Measurements from ENCODE around the gene UTS2R. TPM values are rescaled to one million over a fixed set of nuclear protein-coding genes. Genes with fewer than 3 reads are reported as not detected.

The UTS2R gene
- total and polyA plus RNA-seq, 12 donors = not detected

DNA sequence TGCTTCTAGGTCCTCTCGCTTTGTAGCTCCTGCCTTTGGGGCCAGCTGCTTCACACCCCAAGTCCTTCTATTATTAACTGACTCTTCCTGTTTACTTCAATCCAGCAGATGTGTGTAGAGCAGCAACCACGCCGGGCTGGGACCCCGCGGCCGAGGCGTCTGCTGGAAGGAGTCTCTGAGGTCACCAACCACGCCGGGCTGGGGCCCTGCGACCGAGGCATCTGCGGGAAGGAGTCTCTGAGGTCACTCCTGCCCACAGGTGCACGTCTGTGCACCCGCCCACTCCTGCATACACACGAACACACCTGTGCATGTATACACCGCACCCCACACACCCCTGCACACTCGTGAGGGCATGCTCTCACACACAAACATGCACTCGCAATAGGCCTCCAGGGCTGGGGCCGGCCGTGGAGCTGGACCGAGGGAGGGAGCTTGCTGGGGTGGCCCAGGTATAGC, 20.3 kb upstream of the UTS2R start:
- no peak overlapping the region for H3K4me3 ChIP-seq
- H3K36me3 ChIP-seq (replicated peaks in 1 of 2) = no peaks in the 10 kb centered on the region
- no peaks in the 10 kb centered on the region for H3K4me1 ChIP-seq (replicated peaks in 1 of 2)
- no peak overlapping the region for H3K27ac ChIP-seq
- 60 to 92% (median 64%) methylated on average over 7 to 21 of the region's 21 CpGs for WGBS, 4 donors
- TF ChIP-seq POLR2A (IDR thresholded peaks at IDR 0.05) = no peak
- TF ChIP-seq, protein P1, sequence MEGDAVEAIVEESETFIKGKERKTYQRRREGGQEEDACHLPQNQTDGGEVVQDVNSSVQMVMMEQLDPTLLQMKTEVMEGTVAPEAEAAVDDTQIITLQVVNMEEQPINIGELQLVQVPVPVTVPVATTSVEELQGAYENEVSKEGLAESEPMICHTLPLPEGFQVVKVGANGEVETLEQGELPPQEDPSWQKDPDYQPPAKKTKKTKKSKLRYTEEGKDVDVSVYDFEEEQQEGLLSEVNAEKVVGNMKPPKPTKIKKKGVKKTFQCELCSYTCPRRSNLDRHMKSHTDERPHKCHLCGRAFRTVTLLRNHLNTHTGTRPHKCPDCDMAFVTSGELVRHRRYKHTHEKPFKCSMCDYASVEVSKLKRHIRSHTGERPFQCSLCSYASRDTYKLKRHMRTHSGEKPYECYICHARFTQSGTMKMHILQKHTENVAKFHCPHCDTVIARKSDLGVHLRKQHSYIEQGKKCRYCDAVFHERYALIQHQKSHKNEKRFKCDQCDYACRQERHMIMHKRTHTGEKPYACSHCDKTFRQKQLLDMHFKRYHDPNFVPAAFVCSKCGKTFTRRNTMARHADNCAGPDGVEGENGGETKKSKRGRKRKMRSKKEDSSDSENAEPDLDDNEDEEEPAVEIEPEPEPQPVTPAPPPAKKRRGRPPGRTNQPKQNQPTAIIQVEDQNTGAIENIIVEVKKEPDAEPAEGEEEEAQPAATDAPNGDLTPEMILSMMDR (IDR thresholded peaks at IDR 0.05) = no peak
- H3K27me3 ChIP-seq = no peaks in the 10 kb centered on the region
- no peaks in the 10 kb centered on the region for H3K9me3 ChIP-seq (replicated peaks in 1 of 3)
- intact Hi-C loops (cut with DNase I) = loop anchor here (1.0 to 5.0 kb wide), 3 partner anchors 61 to 426 kb away; no protein-coding TSS in a partner anchor
- DNase-seq = no peak

DNA sequence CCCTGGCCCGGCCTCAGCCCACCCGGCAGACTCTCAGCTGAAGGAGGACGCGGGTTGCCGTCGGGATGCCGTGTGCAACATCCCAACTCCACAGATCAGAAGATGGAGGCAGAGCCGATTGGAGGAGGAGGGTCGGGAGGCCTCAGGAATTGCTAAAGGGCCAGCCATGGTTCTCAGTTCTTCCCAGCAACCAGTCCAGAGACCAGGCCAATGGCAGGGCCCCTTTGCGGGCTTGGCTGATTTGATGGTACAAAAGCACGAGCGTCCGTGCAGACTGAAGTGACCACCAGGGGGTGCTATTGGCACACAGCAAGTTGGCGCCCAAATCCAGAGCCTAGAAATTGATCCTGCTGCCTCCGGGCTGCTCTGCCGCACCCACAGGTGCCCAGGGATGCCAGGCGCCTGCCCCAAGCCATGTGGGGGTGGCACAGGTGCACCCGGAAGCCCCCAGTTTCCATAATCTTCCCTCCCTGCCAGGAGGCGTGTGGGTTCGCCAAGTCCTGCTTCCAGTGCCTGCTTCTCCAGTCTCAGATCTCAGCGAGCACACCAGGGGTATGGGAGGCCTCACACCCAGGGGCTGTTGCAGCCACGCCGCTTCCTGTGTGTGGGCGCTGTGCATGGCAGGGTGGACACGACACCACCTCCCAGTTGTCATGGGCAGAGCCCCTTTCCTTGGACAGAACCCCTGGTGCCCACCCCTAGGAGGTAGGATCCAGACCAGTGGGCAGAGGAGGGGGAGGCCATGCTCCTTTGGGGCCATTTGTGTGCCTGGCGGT, 19.7 kb upstream of the UTS2R start:
- Histone ChIP-seq H3K4me1 (replicated peaks in 1 of 2) (no peaks in the 10 kb centered on the region), H3K27me3 (no peaks in the 10 kb centered on the region), H3K27ac (no peak overlapping the region), H3K9me3 (replicated peaks in 1 of 3) (no peaks in the 10 kb centered on the region), H3K36me3 (replicated peaks in 1 of 2) (no peaks in the 10 kb centered on the region), H3K4me3 (no peak overlapping the region)
- no peak for TF ChIP-seq POLR2A (IDR thresholded peaks at IDR 0.05)
- TF ChIP-seq, protein P1 (IDR thresholded peaks at IDR 0.05) = peak; percentile 93 to 99 (median 96)
- intact Hi-C loops (cut with DNase I) = loop anchor here (1.0 to 5.0 kb wide), 3 partner anchors 60 to 425 kb away; no protein-coding TSS in a partner anchor
- WGBS, 4 donors = 31 to 40% (median 39%) methylated on average over 16 to 26 of the region's 26 CpGs
- DNase-seq = peak; percentile 84 to 96 (median 91)

DNA sequence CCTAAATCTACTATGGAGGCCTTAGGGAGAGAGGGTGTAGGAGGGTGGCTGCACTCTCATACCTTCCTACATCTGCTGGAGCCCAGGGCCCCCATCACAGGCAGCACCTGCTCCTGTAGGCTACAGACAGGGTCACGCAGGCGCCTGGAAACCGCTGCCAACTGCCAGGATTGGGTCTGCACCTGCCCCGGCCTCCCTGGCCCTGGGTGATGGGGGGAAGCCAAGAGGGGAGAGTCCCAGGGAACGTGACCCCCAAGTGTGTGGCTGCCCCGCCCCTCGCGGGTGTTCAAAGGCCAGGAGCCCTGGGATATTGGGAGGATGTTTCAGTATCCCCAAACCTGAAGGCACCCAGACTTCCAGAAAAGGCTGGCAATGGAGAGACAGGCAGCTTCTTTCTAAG, 18.1 kb upstream of the UTS2R start:
- WGBS, 4 donors = 83 to 89% (median 87%) methylated on average over 5 to 8 of the region's 8 CpGs
- H3K9me3 ChIP-seq (replicated peaks in 1 of 3) = no peaks in the 10 kb centered on the region

DNA sequence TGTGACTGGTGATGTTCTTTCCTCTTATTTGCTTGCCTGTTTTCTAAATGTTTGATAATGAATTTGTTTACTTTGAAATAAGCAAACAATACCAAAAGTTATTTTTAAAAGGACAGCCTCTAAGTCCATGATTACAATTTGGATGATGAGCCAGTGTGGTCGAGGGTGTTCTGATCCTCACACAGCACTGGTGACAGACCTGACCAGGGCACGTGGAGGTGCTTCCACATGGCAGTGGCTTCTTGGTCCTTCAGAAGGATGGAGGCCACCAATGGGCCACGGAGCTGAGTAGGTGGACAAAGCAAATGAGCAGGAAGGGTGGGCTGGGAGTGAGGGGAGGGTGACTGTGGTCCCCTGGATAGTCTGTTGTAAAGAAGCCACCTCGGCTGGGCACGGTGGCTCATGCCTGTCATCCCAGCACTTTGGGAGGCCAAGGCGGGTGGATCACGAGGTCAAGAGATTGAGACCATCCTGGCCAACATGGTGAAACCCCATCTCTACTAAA, 16.7 kb upstream of the UTS2R start:
- no peak for DNase-seq
- H3K36me3 ChIP-seq (replicated peaks in 1 of 2) = no peaks in the 10 kb centered on the region
- H3K27me3 ChIP-seq = peaks cover 17% of the 10 kb centered on the region
- H3K4me1 ChIP-seq (replicated peaks in 1 of 2) = no peaks in the 10 kb centered on the region
- WGBS, 4 donors = 79 to 84% (median 81%) methylated on average over 7 of the region's 7 CpGs
- TF ChIP-seq, protein P1 (IDR thresholded peaks at IDR 0.05) = no peak
- no peak for TF ChIP-seq POLR2A (IDR thresholded peaks at IDR 0.05)
- no peaks in the 10 kb centered on the region for H3K9me3 ChIP-seq (replicated peaks in 1 of 3)
- intact Hi-C loops (cut with DNase I) = loop anchor here (5.0 kb wide), 2 partner anchors 57 to 422 kb away; no protein-coding TSS in a partner anchor
- H3K4me3 ChIP-seq = no peak overlapping the region
- H3K27ac ChIP-seq = no peak overlapping the region

More for the DNA sequence above, 18.1 kb upstream of the UTS2R start:
- Histone ChIP-seq H3K4me3 (no peak overlapping the region), H3K27ac (no peak overlapping the region), H3K27me3 (peaks cover 9% of the 10 kb centered on the region), H3K36me3 (replicated peaks in 1 of 2) (no peaks in the 10 kb centered on the region), H3K4me1 (replicated peaks in 1 of 2) (no peaks in the 10 kb centered on the region)
- no peak for TF ChIP-seq POLR2A (IDR thresholded peaks at IDR 0.05)
- TF ChIP-seq, protein P1 (IDR thresholded peaks at IDR 0.05) = no peak
- DNase-seq = no peak
- intact Hi-C loops (cut with DNase I) = loop anchor here (5.0 kb wide), 2 partner anchors 59 to 424 kb away; no protein-coding TSS in a partner anchor

Measured in adrenal gland (tissue), 12 donors.